ENCODE measurements around the gene EFCAB9. TPM values are rescaled to one million over a fixed set of nuclear protein-coding genes. Genes with fewer than 3 reads are reported as not detected.

Gene EFCAB9
- total and polyA plus RNA-seq, 2 of the 13 experiments (the other 11 are each of a cell fraction or from before 2014, with no cell fraction given) = not detected

- TF ChIP-seq ZGPAT (CRISPR knock-in tag; IDR thresholded peaks at IDR 0.05) (peak; percentile 86), FOXC1 (CRISPR knock-in tag; IDR thresholded peaks at IDR 0.05; ENCODE audit: borderline replicate concordance) (peak; percentile 73; the same call in 1 of the 2 replicates), ZFP82 (CRISPR knock-in tag; IDR thresholded peaks at IDR 0.05; ENCODE audit: borderline replicate concordance) (peak; percentile 56; the same call in 1 of the 2 replicates), ZNF770 (CRISPR knock-in tag; IDR thresholded peaks at IDR 0.05) (peak; percentile 20; the same call in 1 of the 2 replicates), SIX4 (CRISPR knock-in tag; IDR thresholded peaks at IDR 0.05) (no peak), ZNF33A (CRISPR knock-in tag; IDR thresholded peaks at IDR 0.05; ENCODE audit: borderline replicate concordance) (peak; percentile 26; the same call in 1 of the 2 replicates), ZNF646 (CRISPR knock-in tag; IDR thresholded peaks at IDR 0.05) (0 out of 2 replicates have a peak, but pooled peaks have one; percentile 19), ZNF772 (CRISPR knock-in tag; IDR thresholded peaks at IDR 0.05) (peak; percentile 68; the same call in 1 of the 2 replicates), ZNF530 (CRISPR knock-in tag; IDR thresholded peaks at IDR 0.05; ENCODE audit: low read depth) (no peak), ZNF136 (CRISPR knock-in tag; IDR thresholded peaks at IDR 0.05; ENCODE audit: low read depth) (peak; percentile 89; the same call in 1 of the 2 replicates), BHLHE40 (IDR thresholded peaks at IDR 0.05; ENCODE audit: low read length) (peak; percentile 38; the same call in 1 of the 2 replicates), ZNF512B (CRISPR knock-in tag; IDR thresholded peaks at IDR 0.05; ENCODE audit: borderline replicate concordance) (peak; percentile 90; the same call in 1 of the 2 replicates), HNF4G (IDR thresholded peaks at IDR 0.05; ENCODE audit: borderline replicate concordance, low read depth, low read length) (no peak), HNF4G (CRISPR knock-in tag; IDR thresholded peaks at IDR 0.05; ENCODE audit: borderline replicate concordance, low read depth) (0 out of 2 replicates have a peak, but pooled peaks have one; percentile 36)
Observed at GRCh38 chr5:172188033-172188892, 5.7 kb upstream of the EFCAB9 start, which contains the start of gene STK10 (continued).
